ENCODE data around the gene OR6C3.

Gene OR6C3

GRCh38 chr12:55330446-55330845, at the start of gene OR6C3:
TSS of gene OR6C3 (plus strand) at chr12:55330746. CDS start at chr12:55331701, 955 bp downstream.
- Histone ChIP-seq H3K27me3 (ENCODE audit: insufficient read depth, low read depth) (no peaks in the 10 kb centered on the region), H3K36me3 (ENCODE audit: insufficient read depth) (no peaks in the 10 kb centered on the region), H3K4me1 (ENCODE audit: low read depth, poor library complexity, severe bottlenecking) (peaks cover 10% of the 10 kb centered on the region), H2AFZ (ENCODE audit: low read depth) (no peak within 1 kb of the TSS), H3K9ac (no peak within 1 kb of the TSS), H3K4me2 (no peak within 1 kb of the TSS), H3K79me2 (ENCODE audit: insufficient read depth, low read depth) (no peaks in the 10 kb centered on the region), H3K27ac (no peak within 1 kb of the TSS), H4K20me1 (ENCODE audit: insufficient read depth) (no peaks in the 10 kb centered on the region; the same call in 1 of the 2 replicates), H3K4me3 (IDR thresholded peaks at IDR 0.05; ENCODE audit: insufficient read depth, low read depth, low read length) (no peak within 1 kb of the TSS)
- no peak for TF ChIP-seq CTCF (conservative IDR thresholded peaks at IDR 0.05; ENCODE audit: low read depth, low read length)

GRCh38 chr12:55280991-55281390, 49.6 kb upstream of the OR6C3 start:
- Histone ChIP-seq H3K4me1 (ENCODE audit: low read depth, poor library complexity, severe bottlenecking) (no peaks in the 10 kb centered on the region), H3K27ac (no peak overlapping the region), H3K4me3 (IDR thresholded peaks at IDR 0.05; ENCODE audit: insufficient read depth, low read depth, low read length) (no peak overlapping the region), H3K9ac (no peak overlapping the region), H3K27me3 (ENCODE audit: insufficient read depth, low read depth) (no peaks in the 10 kb centered on the region), H3K4me2 (no peak overlapping the region), H3K79me2 (ENCODE audit: insufficient read depth, low read depth) (no peaks in the 10 kb centered on the region), H4K20me1 (ENCODE audit: insufficient read depth) (no peaks in the 10 kb centered on the region), H3K36me3 (ENCODE audit: insufficient read depth) (no peaks in the 10 kb centered on the region), H2AFZ (ENCODE audit: low read depth) (no peak overlapping the region)
- TF ChIP-seq CTCF (conservative IDR thresholded peaks at IDR 0.05; ENCODE audit: low read depth, low read length), result no peak

GRCh38 chr12:55289999-55290398, 40.5 kb upstream of the OR6C3 start:
- Histone ChIP-seq H3K4me2 (no peak overlapping the region), H2AFZ (ENCODE audit: low read depth) (no peak overlapping the region), H3K4me3 (IDR thresholded peaks at IDR 0.05; ENCODE audit: insufficient read depth, low read depth, low read length) (no peak overlapping the region), H3K79me2 (ENCODE audit: insufficient read depth, low read depth) (no peaks in the 10 kb centered on the region), H3K27me3 (ENCODE audit: insufficient read depth, low read depth) (no peaks in the 10 kb centered on the region), H3K4me1 (ENCODE audit: low read depth, poor library complexity, severe bottlenecking) (no peaks in the 10 kb centered on the region), H3K36me3 (ENCODE audit: insufficient read depth) (no peaks in the 10 kb centered on the region), H4K20me1 (ENCODE audit: insufficient read depth) (no peaks in the 10 kb centered on the region), H3K9ac (no peak overlapping the region), H3K27ac (no peak overlapping the region)
- no peak for TF ChIP-seq CTCF (conservative IDR thresholded peaks at IDR 0.05; ENCODE audit: low read depth, low read length)

- no peak within 1 kb of the TSS for H2AFZ ChIP-seq (ENCODE audit: low read depth)
- no peak within 1 kb of the TSS for H3K4me3 ChIP-seq (IDR thresholded peaks at IDR 0.05; ENCODE audit: insufficient read depth, low read depth, low read length)
- H3K27ac ChIP-seq, result no peak within 1 kb of the TSS
- H4K20me1 ChIP-seq (ENCODE audit: insufficient read depth), result no peaks in the 10 kb centered on the region
- H3K79me2 ChIP-seq (ENCODE audit: insufficient read depth, low read depth), result no peaks in the 10 kb centered on the region
- no peaks in the 10 kb centered on the region for H3K4me1 ChIP-seq (ENCODE audit: low read depth, poor library complexity, severe bottlenecking)
- TF ChIP-seq CTCF (conservative IDR thresholded peaks at IDR 0.05; ENCODE audit: low read depth, low read length), result no peak
- no peak within 1 kb of the TSS for H3K9ac ChIP-seq
- no peaks in the 10 kb centered on the region for H3K27me3 ChIP-seq (ENCODE audit: insufficient read depth, low read depth)
- H3K4me2 ChIP-seq, result no peak within 1 kb of the TSS
- H3K36me3 ChIP-seq (ENCODE audit: insufficient read depth), result no peaks in the 10 kb centered on the region
Measured at GRCh38 chr12:55296469-55296868, 34.1 kb upstream of the OR6C3 start, which contains the start of gene OR6C6. TSS of gene OR6C6 (minus strand) at chr12:55296569. CDS start at chr12:55295232, 1,337 bp downstream.
